GM19438 (cell line): ENCODE measurements around the gene PALLD.

Source experiments
- ATAC-seq: cut with Tn5 transposase; IDR thresholded peaks from one replicate; pipeline ENCODE4 v1.9.1; 2021; ENCODE audit warnings: low read depth; ENCODE audit not compliant: unreplicated experiment

The PALLD gene

GRCh38 chr4:168522829-168523489, 26.1 kb downstream of the PALLD start:
- no peak for ATAC-seq

DNA sequence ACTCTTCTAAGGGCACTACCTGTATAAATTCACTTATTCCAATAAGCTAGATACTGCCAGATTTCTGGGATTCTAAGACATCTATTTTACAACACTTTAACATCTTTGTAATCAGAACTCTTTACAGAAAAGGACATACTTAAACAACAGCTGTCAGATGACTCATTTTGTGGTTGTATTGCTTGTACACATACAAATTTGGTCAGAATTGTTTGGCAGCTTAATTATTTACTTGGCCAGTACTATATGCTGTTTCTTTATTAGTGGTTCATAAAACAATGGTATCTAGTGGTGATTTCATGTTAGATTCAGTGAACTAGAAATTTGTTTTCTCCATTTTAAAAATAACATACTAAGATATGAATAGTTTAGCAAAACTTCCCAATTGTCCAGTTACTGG, 27.2 kb downstream of the PALLD start:
- no peak for ATAC-seq

DNA sequence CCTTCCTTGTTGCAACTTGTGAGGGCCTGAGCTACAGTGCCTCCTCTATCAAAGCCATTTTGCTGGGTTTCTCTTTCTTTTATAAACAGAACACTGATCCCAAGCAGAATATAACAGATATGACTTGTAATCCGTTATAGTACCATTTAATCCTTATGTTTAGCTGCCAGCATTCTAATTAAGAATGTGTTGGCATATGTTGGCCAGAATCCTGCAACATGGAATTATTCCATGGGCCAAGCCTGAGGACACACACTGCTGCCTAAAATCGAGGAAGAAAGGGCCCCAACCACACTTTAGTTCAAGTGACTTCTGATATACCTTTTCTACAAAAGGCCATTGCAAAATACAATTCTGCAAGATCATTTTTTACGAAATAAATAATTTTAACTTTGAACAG, 28.0 kb downstream of the PALLD start:
- no peak for ATAC-seq

DNA sequence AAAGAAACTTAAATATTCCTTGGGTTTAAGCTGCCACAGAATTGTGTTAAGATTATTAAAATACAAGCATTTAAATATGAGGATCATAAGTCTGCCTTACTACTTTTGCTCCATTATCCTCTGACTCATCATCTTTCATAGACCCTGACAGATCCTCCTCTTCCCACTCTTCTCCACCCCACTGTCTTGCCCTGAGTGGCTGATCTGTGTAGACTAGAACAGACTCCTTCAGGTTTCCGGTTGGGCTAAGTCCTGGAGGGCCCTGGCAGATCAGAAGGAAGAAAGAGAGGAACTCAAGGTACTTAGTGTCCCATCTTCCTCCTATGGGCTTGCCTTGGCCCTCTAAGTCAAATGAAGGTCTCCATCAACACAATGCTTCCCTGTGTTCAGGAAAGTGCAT, 30.7 kb downstream of the PALLD start:
- ATAC-seq = no peak

DNA sequence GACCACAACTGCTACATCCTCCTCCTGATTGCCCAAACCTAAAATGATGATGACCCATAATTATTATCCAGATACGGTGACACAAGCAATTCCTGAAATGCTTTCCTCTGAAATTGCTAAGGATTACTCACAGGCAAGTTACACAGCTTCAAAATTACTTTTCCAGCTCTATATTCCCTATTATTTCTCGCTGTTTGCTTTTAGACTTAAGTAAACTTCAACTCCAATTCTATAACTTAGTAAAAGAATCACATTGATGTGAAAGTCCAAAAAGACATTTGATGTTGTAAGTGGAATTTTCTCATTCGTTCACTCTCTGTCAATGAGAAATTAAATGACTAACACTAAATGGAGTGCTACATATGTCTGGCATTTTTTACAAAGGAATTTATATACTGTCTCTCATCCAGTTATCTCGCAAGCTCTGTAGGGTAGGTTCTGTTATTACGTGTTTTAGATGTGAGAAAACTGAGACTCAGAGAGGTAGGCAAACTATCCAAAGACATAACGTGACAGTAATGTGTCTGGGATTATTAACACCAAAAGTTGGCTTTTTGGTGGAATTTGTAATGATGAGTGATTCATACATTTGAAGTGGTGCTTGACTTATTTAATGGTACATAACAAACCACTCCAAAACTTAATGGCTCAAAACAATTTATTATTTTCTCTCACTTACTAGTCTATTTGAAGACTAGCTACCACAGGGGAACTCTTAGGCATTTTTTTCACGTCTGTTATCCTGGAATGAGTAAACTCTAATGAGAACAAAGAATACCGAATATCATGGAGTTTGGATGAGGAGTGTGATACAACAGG, 31.5 kb downstream of the PALLD start:
- ATAC-seq = no peak

- ATAC-seq = no peak
These were observed 32.4 kb downstream of the PALLD start for GRCh38 chr4:168529257-168529656.

GRCh38 chr4:168531305-168531704, 34.5 kb downstream of the PALLD start:
- ATAC-seq = no peak

DNA sequence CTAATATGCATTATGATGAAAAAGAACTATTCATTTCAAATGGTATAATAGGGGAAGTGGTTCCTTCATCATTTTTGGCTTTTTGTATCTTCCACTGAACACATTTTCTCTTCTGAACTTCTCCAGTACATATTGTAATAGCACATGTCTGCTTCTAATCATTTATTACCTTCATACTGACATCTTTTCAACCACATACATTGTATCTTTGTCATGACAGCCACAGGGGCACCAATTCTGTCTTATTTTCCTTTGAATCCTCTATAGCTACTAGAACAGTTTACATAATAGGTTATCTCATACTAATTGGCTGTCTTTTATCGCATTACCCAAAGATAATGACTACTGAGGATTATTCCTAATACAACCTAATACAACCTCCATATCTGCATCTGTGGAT, 37.7 kb downstream of the PALLD start:
- no peak for ATAC-seq

- no peak for ATAC-seq
These were observed 38.8 kb downstream of the PALLD start for GRCh38 chr4:168535689-168536088.

DNA sequence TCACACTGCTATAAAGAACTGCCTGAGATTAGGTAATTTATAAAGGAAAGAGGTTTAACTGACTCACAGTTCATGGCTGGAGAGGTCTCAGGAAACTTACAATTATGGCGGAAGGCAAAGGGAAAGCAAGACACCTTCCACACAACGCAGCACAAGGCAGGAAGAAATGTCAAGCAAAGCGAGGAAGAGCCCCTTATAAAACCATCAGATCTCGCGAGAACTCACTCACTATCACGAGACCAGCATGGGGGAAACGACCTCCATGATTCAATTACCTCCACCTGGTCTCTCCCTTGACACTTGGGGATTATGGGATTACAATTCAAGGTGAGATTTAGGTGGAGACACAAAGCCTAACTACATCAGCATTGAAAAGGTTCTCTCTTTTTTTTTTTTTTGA, 39.6 kb downstream of the PALLD start:
- ATAC-seq = no peak

- ATAC-seq = no peak
These were observed 40.2 kb downstream of the PALLD start for GRCh38 chr4:168537086-168537485.

DNA sequence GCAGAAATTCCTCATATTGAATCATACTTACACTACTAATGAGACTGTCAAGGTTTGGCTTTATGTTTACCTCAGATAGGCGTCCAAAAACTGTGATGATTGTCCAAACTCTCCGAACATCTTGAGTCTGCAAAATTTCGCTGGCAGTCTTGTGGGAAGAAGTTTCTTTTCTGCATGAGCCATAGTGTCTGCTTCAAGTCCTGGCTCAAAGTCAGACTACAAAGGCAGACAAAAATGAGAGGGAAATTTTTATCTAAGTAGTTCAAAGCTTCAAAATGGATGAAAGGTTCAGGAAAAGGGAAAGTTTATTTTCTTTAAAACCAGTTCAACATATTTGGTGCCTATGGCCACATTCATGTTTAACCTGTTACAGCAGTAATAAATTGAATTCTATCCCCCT, 40.7 kb downstream of the PALLD start:
- ATAC-seq = no peak

- ATAC-seq = no peak
These were observed 41.8 kb downstream of the PALLD start for GRCh38 chr4:168538632-168539031.

DNA sequence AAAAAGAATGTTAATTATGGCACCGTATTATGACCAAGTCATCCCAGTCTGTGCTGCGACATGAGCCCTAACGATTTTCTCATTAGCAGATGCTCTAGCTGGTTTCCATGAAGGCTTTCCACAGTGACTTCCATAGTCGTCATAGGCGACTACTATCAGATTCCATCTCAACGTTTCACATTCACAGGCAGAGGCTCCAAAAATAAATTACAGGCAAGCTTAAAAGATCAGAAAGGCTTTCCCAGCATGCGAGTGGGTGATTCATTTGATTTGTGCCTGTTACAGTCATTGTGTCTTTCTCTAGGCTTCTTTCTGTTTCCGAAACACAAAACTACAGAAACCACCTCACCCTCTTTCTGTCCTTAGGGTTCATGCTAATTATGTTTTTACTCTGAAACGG, 43.2 kb downstream of the PALLD start:
- ATAC-seq = no peak

DNA sequence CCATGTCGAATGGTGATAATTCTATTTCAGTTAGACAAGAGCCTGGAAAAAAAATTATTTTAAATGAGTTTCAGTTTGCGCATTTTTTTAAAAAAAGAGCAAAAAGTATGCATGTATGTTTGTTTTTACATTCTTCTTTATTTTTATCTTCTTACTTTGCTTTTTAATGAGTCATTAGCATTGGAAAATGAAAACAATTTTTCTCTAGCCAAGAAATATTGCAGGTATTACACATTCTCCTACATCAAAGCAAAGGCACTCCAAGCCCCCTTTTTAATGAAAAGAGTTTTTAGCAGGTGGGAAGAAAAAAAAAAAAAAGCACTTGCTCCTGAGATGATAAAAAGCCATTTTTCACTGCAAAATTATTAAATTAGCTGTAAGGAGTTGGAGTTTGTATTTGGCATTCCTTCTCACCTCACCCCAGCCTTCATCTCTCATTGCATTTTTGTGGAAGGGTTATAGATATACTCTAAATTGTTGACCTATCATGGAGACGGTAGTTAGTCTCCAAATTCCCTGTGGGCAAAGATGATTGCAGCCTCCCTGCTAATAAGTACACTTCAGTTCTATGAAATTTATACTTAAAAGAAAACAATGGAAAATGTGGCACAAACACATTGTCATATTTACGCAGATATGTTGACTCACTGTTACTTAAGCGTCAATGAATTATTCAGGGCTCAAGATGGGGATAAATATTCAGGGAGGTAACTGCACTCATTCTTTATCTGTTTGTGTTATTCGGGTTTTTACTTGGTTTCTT, 43.8 kb downstream of the PALLD start:
- no peak for ATAC-seq

DNA sequence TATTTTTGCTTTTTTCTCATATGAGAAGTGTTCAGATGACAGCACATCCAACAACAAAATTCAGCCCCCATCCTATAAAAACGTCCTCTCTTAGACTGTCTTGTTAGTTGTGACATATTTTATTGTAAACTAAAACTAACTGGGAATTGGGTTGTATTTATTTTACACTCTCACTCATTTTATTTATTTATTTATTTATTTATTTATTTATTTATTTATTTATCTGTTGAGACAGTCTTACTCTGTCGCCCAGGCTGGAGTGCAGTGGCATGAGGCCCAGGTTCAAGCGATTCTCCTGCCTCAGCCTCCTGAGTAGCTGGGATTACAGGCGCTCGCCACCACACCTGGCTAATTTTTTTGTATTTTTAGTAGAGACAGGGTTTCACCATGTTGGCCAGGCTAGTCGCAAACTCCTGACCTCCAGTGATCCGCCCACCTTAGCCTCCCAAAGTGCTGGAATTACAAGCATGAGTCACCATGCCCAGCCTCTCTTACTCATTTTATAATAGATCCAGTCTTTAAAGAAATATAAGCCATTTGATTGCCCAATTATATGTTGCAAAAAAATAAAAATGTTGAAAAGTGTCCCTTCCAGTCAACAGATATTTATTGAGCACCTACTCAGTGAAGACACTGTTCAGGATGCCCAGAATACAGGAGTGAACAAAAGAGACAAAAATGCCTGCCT, 44.6 kb downstream of the PALLD start:
- no peak for ATAC-seq

DNA sequence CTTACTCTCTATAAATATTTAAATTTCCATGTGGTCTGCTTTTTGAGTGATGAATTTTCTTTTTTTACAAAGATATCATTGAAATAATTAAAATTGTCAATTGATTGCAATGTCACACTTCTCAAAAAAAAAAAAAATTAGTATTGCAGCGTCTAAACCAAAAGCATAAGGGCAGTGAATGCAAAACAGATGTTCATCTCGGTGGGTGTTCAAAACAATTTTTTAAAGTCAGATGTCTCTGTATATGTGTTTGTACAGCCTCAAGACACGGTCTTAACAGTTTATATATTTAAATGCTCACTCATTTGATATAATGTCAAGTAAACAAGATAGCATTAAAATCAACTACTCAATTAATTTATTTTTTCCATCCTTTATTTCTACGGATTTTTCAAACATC, 52.3 kb downstream of the PALLD start:
- ATAC-seq = no peak

GRCh38 chr4:168550064-168550766, 53.4 kb downstream of the PALLD start:
- ATAC-seq = no peak

- no peak for ATAC-seq
These were observed 54.4 kb downstream of the PALLD start for GRCh38 chr4:168551211-168551610.

DNA sequence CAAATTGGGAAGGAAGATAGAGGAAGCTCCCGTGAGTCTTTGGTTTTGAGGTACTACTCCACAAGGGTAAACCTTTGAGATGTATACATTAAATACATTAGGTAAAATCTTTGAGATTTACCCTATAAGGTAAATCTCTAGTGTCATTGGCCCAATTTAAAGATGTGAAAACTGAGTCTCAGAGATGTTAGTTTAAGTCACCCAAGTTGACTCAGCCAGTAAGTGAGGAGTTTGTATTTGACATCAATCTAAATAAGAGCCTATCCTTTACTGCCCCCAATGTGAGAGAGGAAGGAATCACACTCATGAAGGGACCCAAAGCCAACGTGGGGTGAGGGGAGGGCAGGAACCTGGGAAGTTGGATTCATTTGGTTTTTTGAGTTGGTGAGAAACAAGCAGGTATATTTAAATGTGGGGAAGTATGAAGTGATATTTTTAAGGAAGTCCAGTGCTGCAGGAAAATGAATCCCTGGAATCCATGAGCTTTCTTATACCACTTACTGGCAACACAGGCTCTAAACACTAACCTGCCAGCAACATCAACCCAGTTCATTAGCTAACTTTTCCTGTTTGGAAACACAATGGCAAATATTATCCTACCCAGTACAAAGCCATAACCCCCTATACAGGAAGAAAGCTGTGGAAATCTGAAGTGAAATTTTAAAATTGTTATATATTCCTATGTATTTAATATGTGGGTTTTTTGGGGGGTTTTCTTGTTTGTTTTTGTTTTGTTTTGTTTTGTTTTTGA, 55.3 kb downstream of the PALLD start:
- no peak for ATAC-seq
